GM23338 (cell line): ENCODE data around the gene PLPPR3. TPM values are rescaled to one million over a fixed set of nuclear protein-coding genes. Genes with fewer than 3 reads are reported as not detected.

Experiments used
- ATAC-seq: fragments of 200-7000 bp; cut with Tn5 transposase; 3 replicates; pipeline ENCODE4 v1.9.1; 2020
- DNase-seq: peaks from one replicate; pipeline ENCODE4 v3.0.0-alpha.2; 2015; ENCODE audit warnings: low spot score
- H2AFZ ChIP-seq: fragments of 200-600 bp; sonication (generic); 2 replicates; pipeline ENCODE4 v1.8.0; 2016; ENCODE audit warnings: antibody characterized with exemption, mild to moderate bottlenecking, moderate library complexity
- H3F3A ChIP-seq: fragments of 200-600 bp; sonication (generic); replicated peaks from 2 replicates; pipeline ENCODE4 v1.8.0; 2017; ENCODE audit warnings: antibody characterized with exemption, mixed run types, low read depth
- H3K27ac ChIP-seq: fragments of 200-600 bp; sonication (generic); 2 replicates; pipeline ENCODE4 v1.6.1; 2016; ENCODE audit warnings: low read depth
- H3K27me3 ChIP-seq: fragments of 200-600 bp; sonication (generic); 2 replicates; pipeline ENCODE4 v1.8.0; 2016; ENCODE audit warnings: mild to moderate bottlenecking, mixed run types, moderate library complexity; ENCODE audit not compliant: insufficient read depth
- H3K36me3 ChIP-seq: fragments of 200-600 bp; sonication (generic); 2 replicates; pipeline ENCODE4 v1.8.0; 2016; ENCODE audit warnings: mild to moderate bottlenecking; ENCODE audit not compliant: insufficient read depth
- H3K4me1 ChIP-seq: fragments of 200-600 bp; sonication (generic); 2 replicates; pipeline ENCODE4 v1.8.0; 2016; ENCODE audit warnings: mild to moderate bottlenecking, moderate library complexity; ENCODE audit not compliant: insufficient read depth
- H3K4me2 ChIP-seq: fragments of 200-600 bp; sonication (generic); 2 replicates; pipeline ENCODE4 v1.7.1; 2017; ENCODE audit warnings: mixed run types
- H3K4me3 ChIP-seq: fragments of 200-600 bp; sonication (generic); 2 replicates; pipeline ENCODE4 v1.6.1; 2016; ENCODE audit warnings: mixed run types
- H3K79me2 ChIP-seq: fragments of 200-600 bp; sonication (generic); replicated peaks from 2 replicates; pipeline ENCODE4 v1.8.0; 2017; ENCODE audit warnings: mild to moderate bottlenecking; ENCODE audit not compliant: insufficient read depth
- H3K9me2 ChIP-seq: fragments of 200-600 bp; sonication (generic); 2 replicates; pipeline ENCODE4 v1.8.0; 2017; ENCODE audit not compliant: insufficient read depth
- H4K20me1 ChIP-seq: fragments of 200-600 bp; sonication (generic); replicated peaks from 2 replicates; pipeline ENCODE4 v1.8.0; 2017; ENCODE audit warnings: mild to moderate bottlenecking; ENCODE audit not compliant: insufficient read depth
- H3K27ac Mint-ChIP-seq: 2 replicates; pipeline ENCODE4 v1.8.0; 2020; ENCODE audit warnings: inconsistent platforms, mild to moderate bottlenecking, moderate library complexity, mixed read lengths
- H3K27me3 Mint-ChIP-seq: 3 replicates; pipeline ENCODE4 v1.8.0; 2022; ENCODE audit warnings: low read depth, mild to moderate bottlenecking, moderate library complexity, mixed read lengths, inconsistent platforms; ENCODE audit not compliant: insufficient read depth, poor library complexity
- H3K36me3 Mint-ChIP-seq: 3 replicates; pipeline ENCODE4 v1.8.0; 2021; ENCODE audit warnings: low read depth, mild to moderate bottlenecking, inconsistent platforms, moderate library complexity, mixed read lengths
- H3K4me1 Mint-ChIP-seq: 3 replicates; pipeline ENCODE4 v1.8.0; 2020; ENCODE audit warnings: mild to moderate bottlenecking, inconsistent platforms, mixed read lengths
- H3K4me3 Mint-ChIP-seq: 3 replicates; pipeline ENCODE4 v1.8.0; 2021; ENCODE audit warnings: moderate library complexity, mild to moderate bottlenecking, inconsistent platforms, mixed read lengths
- H3K9me3 Mint-ChIP-seq: 3 replicates; pipeline ENCODE4 v1.8.0; 2020; ENCODE audit warnings: moderate library complexity, mild to moderate bottlenecking, inconsistent platforms, mixed read lengths
- EZH2 ChIP-seq: fragments of 200-600 bp; sonication (generic); IDR thresholded peaks from one replicate; pipeline ENCODE4 v1.8.0; 2017; ENCODE audit warnings: antibody characterized with exemption, mild to moderate bottlenecking, low read depth; ENCODE audit not compliant: unreplicated experiment
- EZH2phosphoT487 ChIP-seq: fragments of 200-600 bp; sonication (generic); IDR thresholded peaks from one replicate; pipeline ENCODE4 v1.8.1; 2018; ENCODE audit warnings: antibody characterized with exemption; ENCODE audit not compliant: unreplicated experiment
- JUNB ChIP-seq: IDR thresholded peaks from one replicate; pipeline ENCODE4 v1.6.1; 2016; ENCODE audit warnings: antibody characterized with exemption; ENCODE audit not compliant: unreplicated experiment
- POLR2AphosphoS5 ChIP-seq: IDR thresholded peaks from 2 replicates; pipeline ENCODE4 v1.6.1; 2016; ENCODE audit warnings: antibody characterized with exemption, low read depth
- STAT1 ChIP-seq: IDR thresholded peaks from one replicate; pipeline ENCODE4 v1.6.1; 2016; ENCODE audit warnings: antibody characterized with exemption; ENCODE audit not compliant: unreplicated experiment
- polyA plus RNA-seq: library from polyadenylated mRNA; unstranded; fragments of >200 nt; fragmentation: Nextera tagmentation; extraction: Ambion mirVana; gene quantifications from 2 replicates; pipeline ENCODE4 v1.2.1, GENCODE V29; 2016
- total RNA-seq: library from RNA; depleted of rRNA; stranded (reverse); fragments of >200 nt; shearing (Covaris generic); gene quantifications from 2 replicates; pipeline ENCODE4 v1.2.3, GENCODE V29; 2014
- TF ChIP-seq, protein P1 (sequence below): fragments of 250-450 bp; sonication (Bioruptor Pico); IDR thresholded peaks from 2 replicates; pipeline ENCODE4 v1.5.0; 2020; ENCODE audit warnings: mild to moderate bottlenecking, moderate library complexity

The PLPPR3 gene
- total and polyA plus RNA-seq, 2 experiments from 2014 or later: 14.8 to 81.1 TPM

GRCh38 chr19:804419-805165 lies 17.2 kb downstream of the PLPPR3 start (continued):
- TF ChIP-seq, protein P1, sequence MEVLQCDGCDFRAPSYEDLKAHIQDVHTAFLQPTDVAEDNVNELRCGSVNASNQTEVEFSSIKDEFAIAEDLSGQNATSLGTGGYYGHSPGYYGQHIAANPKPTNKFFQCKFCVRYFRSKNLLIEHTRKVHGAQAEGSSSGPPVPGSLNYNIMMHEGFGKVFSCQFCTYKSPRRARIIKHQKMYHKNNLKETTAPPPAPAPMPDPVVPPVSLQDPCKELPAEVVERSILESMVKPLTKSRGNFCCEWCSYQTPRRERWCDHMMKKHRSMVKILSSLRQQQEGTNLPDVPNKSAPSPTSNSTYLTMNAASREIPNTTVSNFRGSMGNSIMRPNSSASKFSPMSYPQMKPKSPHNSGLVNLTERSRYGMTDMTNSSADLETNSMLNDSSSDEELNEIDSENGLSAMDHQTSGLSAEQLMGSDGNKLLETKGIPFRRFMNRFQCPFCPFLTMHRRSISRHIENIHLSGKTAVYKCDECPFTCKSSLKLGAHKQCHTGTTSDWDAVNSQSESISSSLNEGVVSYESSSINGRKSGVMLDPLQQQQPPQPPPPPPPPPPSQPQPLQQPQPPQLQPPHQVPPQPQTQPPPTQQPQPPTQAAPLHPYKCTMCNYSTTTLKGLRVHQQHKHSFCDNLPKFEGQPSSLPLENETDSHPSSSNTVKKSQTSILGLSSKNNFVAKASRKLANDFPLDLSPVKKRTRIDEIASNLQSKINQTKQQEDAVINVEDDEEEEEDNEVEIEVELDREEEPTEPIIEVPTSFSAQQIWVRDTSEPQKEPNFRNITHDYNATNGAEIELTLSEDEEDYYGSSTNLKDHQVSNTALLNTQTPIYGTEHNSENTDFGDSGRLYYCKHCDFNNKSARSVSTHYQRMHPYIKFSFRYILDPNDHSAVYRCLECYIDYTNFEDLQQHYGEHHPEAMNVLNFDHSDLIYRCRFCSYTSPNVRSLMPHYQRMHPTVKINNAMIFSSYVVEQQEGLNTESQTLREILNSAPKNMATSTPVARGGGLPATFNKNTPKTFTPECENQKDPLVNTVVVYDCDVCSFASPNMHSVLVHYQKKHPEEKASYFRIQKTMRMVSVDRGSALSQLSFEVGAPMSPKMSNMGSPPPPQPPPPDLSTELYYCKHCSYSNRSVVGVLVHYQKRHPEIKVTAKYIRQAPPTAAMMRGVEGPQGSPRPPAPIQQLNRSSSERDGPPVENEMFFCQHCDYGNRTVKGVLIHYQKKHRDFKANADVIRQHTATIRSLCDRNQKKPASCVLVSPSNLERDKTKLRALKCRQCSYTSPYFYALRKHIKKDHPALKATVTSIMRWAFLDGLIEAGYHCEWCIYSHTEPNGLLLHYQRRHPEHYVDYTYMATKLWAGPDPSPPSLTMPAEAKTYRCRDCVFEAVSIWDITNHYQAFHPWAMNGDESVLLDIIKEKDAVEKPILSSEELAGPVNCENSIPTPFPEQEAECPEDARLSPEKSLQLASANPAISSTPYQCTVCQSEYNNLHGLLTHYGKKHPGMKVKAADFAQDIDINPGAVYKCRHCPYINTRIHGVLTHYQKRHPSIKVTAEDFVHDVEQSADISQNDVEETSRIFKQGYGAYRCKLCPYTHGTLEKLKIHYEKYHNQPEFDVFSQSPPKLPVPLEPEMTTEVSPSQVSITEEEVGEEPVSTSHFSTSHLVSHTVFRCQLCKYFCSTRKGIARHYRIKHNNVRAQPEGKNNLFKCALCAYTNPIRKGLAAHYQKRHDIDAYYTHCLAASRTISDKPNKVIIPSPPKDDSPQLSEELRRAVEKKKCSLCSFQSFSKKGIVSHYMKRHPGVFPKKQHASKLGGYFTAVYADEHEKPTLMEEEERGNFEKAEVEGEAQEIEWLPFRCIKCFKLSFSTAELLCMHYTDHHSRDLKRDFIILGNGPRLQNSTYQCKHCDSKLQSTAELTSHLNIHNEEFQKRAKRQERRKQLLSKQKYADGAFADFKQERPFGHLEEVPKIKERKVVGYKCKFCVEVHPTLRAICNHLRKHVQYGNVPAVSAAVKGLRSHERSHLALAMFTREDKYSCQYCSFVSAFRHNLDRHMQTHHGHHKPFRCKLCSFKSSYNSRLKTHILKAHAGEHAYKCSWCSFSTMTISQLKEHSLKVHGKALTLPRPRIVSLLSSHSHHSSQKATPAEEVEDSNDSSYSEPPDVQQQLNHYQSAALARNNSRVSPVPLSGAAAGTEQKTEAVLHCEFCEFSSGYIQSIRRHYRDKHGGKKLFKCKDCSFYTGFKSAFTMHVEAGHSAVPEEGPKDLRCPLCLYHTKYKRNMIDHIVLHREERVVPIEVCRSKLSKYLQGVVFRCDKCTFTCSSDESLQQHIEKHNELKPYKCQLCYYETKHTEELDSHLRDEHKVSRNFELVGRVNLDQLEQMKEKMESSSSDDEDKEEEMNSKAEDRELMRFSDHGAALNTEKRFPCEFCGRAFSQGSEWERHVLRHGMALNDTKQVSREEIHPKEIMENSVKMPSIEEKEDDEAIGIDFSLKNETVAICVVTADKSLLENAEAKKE (CRISPR knock-in tag): no peak
- TF ChIP-seq EZH2: no peak

DNA sequence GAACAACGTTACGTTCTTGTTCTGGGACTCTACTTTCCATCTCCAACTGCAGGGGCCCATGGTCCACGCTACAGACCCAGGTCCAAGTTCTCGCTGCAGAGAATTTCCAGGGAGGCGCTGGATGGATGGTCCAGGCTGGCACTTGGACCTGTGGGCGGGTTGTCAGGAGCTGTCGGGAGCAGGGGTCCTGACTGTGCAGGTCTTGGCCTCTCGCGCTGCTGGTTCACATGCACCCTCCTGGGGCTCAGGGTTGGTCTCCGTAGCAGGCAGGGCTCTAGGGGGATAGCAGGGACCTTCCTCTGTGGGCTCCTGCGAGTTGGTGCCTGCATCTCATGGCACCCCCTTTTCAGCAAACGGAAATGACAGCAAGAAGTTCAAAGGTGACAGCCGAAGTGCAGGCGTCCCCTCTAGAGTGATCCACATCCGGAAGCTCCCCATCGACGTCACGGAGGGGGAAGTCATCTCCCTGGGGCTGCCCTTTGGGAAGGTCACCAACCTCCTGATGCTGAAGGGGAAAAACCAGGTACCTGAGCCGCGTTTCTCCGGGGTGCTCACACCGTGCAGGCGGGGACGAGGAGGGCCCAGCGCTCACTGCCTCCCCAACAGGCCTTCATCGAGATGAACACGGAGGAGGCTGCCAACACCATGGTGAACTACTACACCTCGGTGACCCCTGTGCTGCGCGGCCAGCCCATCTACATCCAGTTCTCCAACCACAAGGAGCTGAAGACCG lies 17.9 kb downstream of the PLPPR3 start:
- Histone ChIP-seq H3K4me1 (peaks cover 30% of the 10 kb centered on the region), H3K4me3 (no peak overlapping the region), H3K36me3 (peaks cover 37% of the 10 kb centered on the region), H3K9me2 (no peaks in the 10 kb centered on the region), H4K20me1 (peaks cover 70% of the 10 kb centered on the region), H3K4me2 (no peak overlapping the region), H2AFZ (no peak overlapping the region), H3K27me3 (no peaks in the 10 kb centered on the region), H3K27ac (no peak overlapping the region), H3K79me2 (peaks cover 91% of the 10 kb centered on the region), H3F3A (peaks cover 57% of the 10 kb centered on the region)
- DNase-seq (no peak), ATAC-seq (no peak)
- peaks cover 40% of the 10 kb centered on the region for H3K4me1 Mint-ChIP-seq
- H3K27ac Mint-ChIP-seq: no peak overlapping the region
- TF ChIP-seq EZH2phosphoT487: no peak
- TF ChIP-seq POLR2AphosphoS5: 0 out of 2 replicates have a peak, but pooled peaks have one; percentile 10
- TF ChIP-seq JUNB: no peak
- no peak for TF ChIP-seq STAT1
- no peak overlapping the region for H3K4me3 Mint-ChIP-seq
- no peaks in the 10 kb centered on the region for H3K9me3 Mint-ChIP-seq
- peaks cover 85% of the 10 kb centered on the region for H3K36me3 Mint-ChIP-seq
- H3K27me3 Mint-ChIP-seq: peaks cover 34% of the 10 kb centered on the region
